Mucosa of descending colon (tissue), 3 donors: ENCODE measurements around the gene GPR39. TPM values are rescaled to one million over a fixed set of nuclear protein-coding genes. Genes with fewer than 3 reads are reported as not detected.

Experiments used
- ATAC-seq: fragments of 200-7000 bp; cut with Tn5 transposase; one replicate; pipeline ENCODE4 v1.9.1; 2020; ENCODE audit warnings: mild to moderate bottlenecking, moderate library complexity
- DNase-seq, 3 donors: peaks; one replicate each; pipeline ENCODE4 v3.0.0-alpha.2; 2020
- H3K36me3 ChIP-seq: fragments of 200-600 bp; one replicate; pipeline ENCODE4 v1.8.0; 2021; ENCODE audit warnings: low read depth, mild to moderate bottlenecking
- H3K4me1 ChIP-seq: fragments of 200-600 bp; one replicate; pipeline ENCODE4 v1.8.0; 2021; ENCODE audit warnings: low read depth, mild to moderate bottlenecking
- H3K4me3 ChIP-seq: fragments of 200-600 bp; one replicate; pipeline ENCODE4 v1.8.0; 2021; ENCODE audit warnings: mild to moderate bottlenecking
- H3K9me3 ChIP-seq: fragments of 200-600 bp; one replicate; pipeline ENCODE4 v1.8.0; 2021; ENCODE audit warnings: mild to moderate bottlenecking
- intact Hi-C, 2 donors: fragments of 100-400 bp; cut with DNase I in 1 of 2; cut with micrococcal nuclease in 1 of 2; formaldehyde crosslinking; loops; one replicate each; pipeline versions ENCODE4 v1.11.0 to v1.11.1; 2022; cut with DNase I, micrococcal nuclease
- total RNA-seq, 3 donors: library from RNA; stranded (reverse); fragmentation: NEBNext Ultra II Directional in 2 of 3; extraction: Animal tissue kit (Norgen Biotek cat#: 25700) in 2 of 3; gene quantifications; one replicate each; pipeline versions ENCODE4 v1.2.1 to v1.2.4, GENCODE V29; 2021 to 2023
- TF ChIP-seq, protein P1 (sequence below): fragments of 200-600 bp; IDR thresholded peaks from one replicate; pipeline ENCODE4 v1.8.0; 2022; ENCODE audit warnings: antibody characterized with exemption, mild to moderate bottlenecking
- donor health status: DM: no; HTN: no; CAD: no; lungs with moderate emphysema.
- donor health status: DM: no; HTN: no; CAD: no.
- donor health status: DM: no; HTN: yes; CAD: no.

GPR39 gene
- total RNA-seq, 3 donors from 2014 or later = 11.6 to 33.7 (median 20.6) TPM

DNA sequence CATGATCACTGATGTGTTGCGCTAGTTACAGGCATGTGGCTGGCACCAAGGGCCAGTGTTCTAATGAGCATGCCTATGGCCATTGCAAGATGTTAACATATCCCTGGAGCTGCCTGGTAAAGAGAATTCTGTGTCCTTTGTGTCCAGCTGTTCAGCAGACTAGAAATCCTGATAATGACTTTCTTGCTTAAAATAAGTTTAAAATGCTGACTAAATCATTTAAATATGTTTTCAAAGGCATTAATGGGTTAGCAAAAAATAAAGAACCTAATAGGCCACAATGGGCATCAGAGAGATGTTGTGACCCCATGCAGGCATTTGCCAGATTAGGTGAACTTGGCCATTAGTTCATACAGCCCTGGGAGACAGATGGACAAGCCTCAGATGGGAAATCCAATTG lies 67.5 kb downstream of the GPR39 start:
- intact Hi-C loops = no loop called here
- Histone ChIP-seq H3K36me3 (no peaks in the 10 kb centered on the region), H3K4me1 (no peaks in the 10 kb centered on the region), H3K9me3 (no peaks in the 10 kb centered on the region), H3K4me3 (no peak overlapping the region)
- ATAC-seq (no peak), DNase-seq (no peak)
- TF ChIP-seq, protein P1, sequence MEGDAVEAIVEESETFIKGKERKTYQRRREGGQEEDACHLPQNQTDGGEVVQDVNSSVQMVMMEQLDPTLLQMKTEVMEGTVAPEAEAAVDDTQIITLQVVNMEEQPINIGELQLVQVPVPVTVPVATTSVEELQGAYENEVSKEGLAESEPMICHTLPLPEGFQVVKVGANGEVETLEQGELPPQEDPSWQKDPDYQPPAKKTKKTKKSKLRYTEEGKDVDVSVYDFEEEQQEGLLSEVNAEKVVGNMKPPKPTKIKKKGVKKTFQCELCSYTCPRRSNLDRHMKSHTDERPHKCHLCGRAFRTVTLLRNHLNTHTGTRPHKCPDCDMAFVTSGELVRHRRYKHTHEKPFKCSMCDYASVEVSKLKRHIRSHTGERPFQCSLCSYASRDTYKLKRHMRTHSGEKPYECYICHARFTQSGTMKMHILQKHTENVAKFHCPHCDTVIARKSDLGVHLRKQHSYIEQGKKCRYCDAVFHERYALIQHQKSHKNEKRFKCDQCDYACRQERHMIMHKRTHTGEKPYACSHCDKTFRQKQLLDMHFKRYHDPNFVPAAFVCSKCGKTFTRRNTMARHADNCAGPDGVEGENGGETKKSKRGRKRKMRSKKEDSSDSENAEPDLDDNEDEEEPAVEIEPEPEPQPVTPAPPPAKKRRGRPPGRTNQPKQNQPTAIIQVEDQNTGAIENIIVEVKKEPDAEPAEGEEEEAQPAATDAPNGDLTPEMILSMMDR = no peak

DNA sequence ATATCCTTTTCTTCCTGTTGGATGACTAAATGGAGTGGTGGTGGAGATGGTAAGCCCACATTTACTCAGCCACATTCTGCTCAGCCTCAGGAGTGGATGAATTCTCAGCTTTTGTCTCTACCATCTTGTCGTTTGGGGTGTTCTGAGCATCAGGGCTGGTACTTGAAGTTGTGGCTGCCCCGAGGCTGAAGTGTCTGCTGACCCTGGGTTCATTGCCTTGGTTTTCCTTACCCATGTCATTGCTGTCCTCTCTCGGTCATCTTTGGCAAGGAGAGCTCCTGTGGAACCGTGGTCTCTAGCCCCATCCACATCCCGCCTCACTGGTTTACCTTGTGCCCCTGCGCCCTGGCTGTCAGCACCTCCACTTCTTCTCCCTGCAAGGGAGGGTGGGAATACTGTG lies 71.9 kb downstream of the GPR39 start:
- no peaks in the 10 kb centered on the region for H3K36me3 ChIP-seq
- no peak overlapping the region for H3K4me3 ChIP-seq
- intact Hi-C loops = no loop called here
- no peak for DNase-seq
- TF ChIP-seq, protein P1 = no peak
- H3K9me3 ChIP-seq = no peaks in the 10 kb centered on the region
- ATAC-seq = no peak
- no peaks in the 10 kb centered on the region for H3K4me1 ChIP-seq

DNA sequence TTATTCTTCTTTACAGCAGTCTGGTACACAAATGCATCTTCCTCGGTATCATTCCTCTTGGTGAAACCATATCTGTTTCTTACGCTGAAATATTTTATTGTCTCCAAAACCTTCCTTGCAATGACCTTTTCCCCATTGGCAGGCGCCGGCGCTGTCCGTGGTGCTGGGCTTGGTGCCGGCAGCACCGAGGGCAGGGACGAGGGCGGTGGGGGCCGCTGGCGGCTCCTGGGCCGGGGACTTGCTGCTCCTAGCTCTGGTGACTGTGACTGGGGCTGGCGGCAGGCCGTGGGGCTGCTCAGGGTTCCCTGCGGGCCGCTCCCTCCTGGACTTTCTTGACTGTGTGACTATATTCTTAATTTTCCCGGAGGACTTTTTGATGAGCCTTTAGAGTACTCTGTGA lies 72.5 kb downstream of the GPR39 start:
- H3K4me3 ChIP-seq = no peak overlapping the region
- H3K36me3 ChIP-seq = no peaks in the 10 kb centered on the region
- no peaks in the 10 kb centered on the region for H3K4me1 ChIP-seq
- ATAC-seq (no peak), DNase-seq (peak in 2 of 3 donors; percentile 25 to 44)
- H3K9me3 ChIP-seq = no peaks in the 10 kb centered on the region
- TF ChIP-seq, protein P1 = no peak
- intact Hi-C loops = no loop called here

DNA sequence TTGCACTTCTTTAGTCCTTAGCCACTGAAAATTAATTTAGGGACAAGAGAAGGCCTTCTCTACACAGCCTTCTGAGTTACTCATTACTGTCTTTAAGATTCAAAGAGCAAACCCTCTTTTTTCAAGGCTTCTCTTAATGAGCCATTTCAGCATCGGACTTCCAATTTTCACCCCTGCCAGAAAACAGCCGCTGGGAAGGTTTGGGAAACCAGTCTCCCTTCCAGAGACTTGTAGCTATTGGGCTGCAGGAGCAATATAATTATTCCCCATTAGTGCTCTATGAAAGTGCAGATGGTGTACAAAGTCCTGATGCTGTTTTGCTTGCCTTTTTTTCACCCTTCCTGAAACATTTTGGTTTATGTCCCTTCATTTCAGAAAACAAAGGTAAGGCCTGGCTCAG lies 79.3 kb downstream of the GPR39 start:
- TF ChIP-seq, protein P1 = no peak
- H3K4me3 ChIP-seq = no peak overlapping the region
- no peaks in the 10 kb centered on the region for H3K4me1 ChIP-seq
- ATAC-seq (no peak), DNase-seq (no peak)
- intact Hi-C loops = no loop called here
- no peaks in the 10 kb centered on the region for H3K9me3 ChIP-seq
- no peaks in the 10 kb centered on the region for H3K36me3 ChIP-seq

DNA sequence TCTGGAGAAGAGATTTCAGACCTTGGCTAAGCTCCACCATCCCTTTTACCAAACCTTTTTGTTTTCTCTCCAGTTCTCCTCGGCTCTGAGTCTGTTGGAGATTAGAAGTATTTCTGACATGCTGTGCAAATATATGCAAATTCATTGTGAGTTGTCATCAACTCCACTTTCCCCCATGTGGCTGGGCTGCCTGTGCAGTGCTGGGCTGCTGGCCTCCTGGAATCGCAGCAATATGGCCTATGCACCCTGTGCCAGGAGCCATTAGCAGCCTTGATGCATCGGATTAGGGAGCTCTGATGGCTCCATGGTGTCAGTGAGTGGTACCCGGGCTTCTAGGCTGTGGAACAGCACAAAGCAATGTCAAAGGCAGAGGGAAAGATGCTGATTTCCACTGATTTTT lies 80.0 kb downstream of the GPR39 start:
- ATAC-seq = no peak
- intact Hi-C loops = no loop called here

More for the DNA sequence above, 80.0 kb downstream of the GPR39 start:
- Histone ChIP-seq H3K4me1 (no peaks in the 10 kb centered on the region), H3K36me3 (no peaks in the 10 kb centered on the region), H3K9me3 (no peaks in the 10 kb centered on the region), H3K4me3 (no peak overlapping the region)
- DNase-seq = no peak
- TF ChIP-seq, protein P1 = no peak
